Measurements from ENCODE around the gene SPEM3. TPM values are rescaled to one million over a fixed set of nuclear protein-coding genes. Genes with fewer than 3 reads are reported as not detected.

The SPEM3 gene
- total and polyA plus RNA-seq, 10 of the 15 experiments (the other 5 are each of a cell fraction or from before 2014, with no cell fraction given): not detected

DNA sequence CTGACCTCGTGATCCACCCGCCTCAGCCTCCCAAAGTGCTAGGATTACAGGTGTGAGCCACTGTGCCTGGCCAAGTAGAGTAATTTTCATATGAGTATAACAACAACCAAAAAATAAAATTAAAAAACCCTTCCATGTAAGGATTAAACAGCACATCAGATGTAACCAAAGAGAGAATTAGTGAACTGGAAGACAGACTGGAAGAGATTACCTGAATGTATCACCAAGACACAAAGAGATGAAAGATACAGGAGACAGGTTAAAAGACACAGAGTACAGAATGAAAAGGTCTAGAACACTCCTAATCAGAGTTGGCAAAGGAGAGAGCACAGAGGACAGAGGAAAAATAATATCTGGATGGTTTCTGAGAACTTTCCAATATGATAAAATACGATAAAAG lies 49.5 kb upstream of the SPEM3 start:
- no peak for ATAC-seq
- no TSS peak for BruUV-seq (replicated peaks)
- 56% methylated on average over 3 of the region's 3 CpGs for WGBS (ENCODE audit: insufficient coverage, insufficient replicate concordance, low lambda C conversion rate, missing lambda C conversion rate)
- Histone ChIP-seq H4K20me1 (ENCODE audit: control insufficient read depth, insufficient read depth) (no peaks in the 10 kb centered on the region), H3K27ac (ENCODE audit: control insufficient read depth, insufficient read depth) (no peak overlapping the region), H3K9me3 (replicated peaks; ENCODE audit: control insufficient read depth, insufficient read depth, low read length) (peaks cover 3% of the 10 kb centered on the region; the same call in 2 of the 3 replicates), H3K79me2 (ENCODE audit: control insufficient read depth, insufficient read depth, low read length) (no peaks in the 10 kb centered on the region), H3K27me3 (replicated peaks in 1 of 2; ENCODE audit: control insufficient read depth in 2 of 2, insufficient read depth in 2 of 2, low read length in 1 of 2) (peaks cover 4 to 5% of the 10 kb centered on the region in 2 experiments; a peak in 3 of 4 replicates), H3K4me3 (no peak overlapping the region), H3K9ac (ENCODE audit: control insufficient read depth, insufficient read depth, low read length) (no peak overlapping the region), H3K36me3 (ENCODE audit: control insufficient read depth in 2 of 2, insufficient read depth in 2 of 2, low read length in 1 of 2) (no peaks in the 10 kb centered on the region), H3K4me2 (ENCODE audit: control insufficient read depth, insufficient read depth) (no peak overlapping the region), H2AFZ (ENCODE audit: control insufficient read depth, low read depth, low read length) (no peak overlapping the region), H3K4me1 (ENCODE audit: control insufficient read depth, insufficient read depth, low read length) (peaks cover 6% of the 10 kb centered on the region; the same call in 1 of the 2 replicates)
- CTCF ChIA-PET: no interaction called here
- TF ChIP-seq, protein P1, sequence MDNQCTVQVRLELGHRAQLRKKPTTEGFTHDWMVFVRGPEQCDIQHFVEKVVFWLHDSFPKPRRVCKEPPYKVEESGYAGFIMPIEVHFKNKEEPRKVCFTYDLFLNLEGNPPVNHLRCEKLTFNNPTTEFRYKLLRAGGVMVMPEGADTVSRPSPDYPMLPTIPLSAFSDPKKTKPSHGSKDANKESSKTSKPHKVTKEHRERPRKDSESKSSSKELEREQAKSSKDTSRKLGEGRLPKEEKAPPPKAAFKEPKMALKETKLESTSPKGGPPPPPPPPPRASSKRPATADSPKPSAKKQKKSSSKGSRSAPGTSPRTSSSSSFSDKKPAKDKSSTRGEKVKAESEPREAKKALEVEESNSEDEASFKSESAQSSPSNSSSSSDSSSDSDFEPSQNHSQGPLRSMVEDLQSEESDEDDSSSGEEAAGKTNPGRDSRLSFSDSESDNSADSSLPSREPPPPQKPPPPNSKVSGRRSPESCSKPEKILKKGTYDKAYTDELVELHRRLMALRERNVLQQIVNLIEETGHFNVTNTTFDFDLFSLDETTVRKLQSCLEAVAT (IDR thresholded peaks at IDR 0.05): no peak
- no peak for TF ChIP-seq ZNF384 (IDR thresholded peaks at IDR 0.05; ENCODE audit: borderline replicate concordance, low read depth, low read length)
- no peak for TF ChIP-seq NR2C1 (IDR thresholded peaks at IDR 0.05)
- TF ChIP-seq RAD21 (IDR thresholded peaks at IDR 0.05; ENCODE audit: insufficient read depth, low read depth, low read length): no peak
- TF ChIP-seq STAT3 (IDR thresholded peaks at IDR 0.05; ENCODE audit: low read depth, low read length): no peak
- TF ChIP-seq ZNF622 (IDR thresholded peaks at IDR 0.05): no peak
- TF ChIP-seq MEF2B (IDR thresholded peaks at IDR 0.05; ENCODE audit: partially characterized antibody, poor library complexity, severe bottlenecking): no peak
- no peak for TF ChIP-seq IRF3 (IDR thresholded peaks at IDR 0.05)
- no peak for TF ChIP-seq ZNF207 (IDR thresholded peaks at IDR 0.05; ENCODE audit: borderline replicate concordance)
- TF ChIP-seq, protein P2, sequence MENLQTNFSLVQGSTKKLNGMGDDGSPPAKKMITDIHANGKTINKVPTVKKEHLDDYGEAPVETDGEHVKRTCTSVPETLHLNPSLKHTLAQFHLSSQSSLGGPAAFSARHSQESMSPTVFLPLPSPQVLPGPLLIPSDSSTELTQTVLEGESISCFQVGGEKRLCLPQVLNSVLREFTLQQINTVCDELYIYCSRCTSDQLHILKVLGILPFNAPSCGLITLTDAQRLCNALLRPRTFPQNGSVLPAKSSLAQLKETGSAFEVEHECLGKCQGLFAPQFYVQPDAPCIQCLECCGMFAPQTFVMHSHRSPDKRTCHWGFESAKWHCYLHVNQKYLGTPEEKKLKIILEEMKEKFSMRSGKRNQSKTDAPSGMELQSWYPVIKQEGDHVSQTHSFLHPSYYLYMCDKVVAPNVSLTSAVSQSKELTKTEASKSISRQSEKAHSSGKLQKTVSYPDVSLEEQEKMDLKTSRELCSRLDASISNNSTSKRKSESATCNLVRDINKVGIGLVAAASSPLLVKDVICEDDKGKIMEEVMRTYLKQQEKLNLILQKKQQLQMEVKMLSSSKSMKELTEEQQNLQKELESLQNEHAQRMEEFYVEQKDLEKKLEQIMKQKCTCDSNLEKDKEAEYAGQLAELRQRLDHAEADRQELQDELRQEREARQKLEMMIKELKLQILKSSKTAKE (IDR thresholded peaks at IDR 0.05; ENCODE audit: low read depth, poor library complexity, severe bottlenecking): no peak
- no peak for TF ChIP-seq ZSCAN29 (IDR thresholded peaks at IDR 0.05)
- TF ChIP-seq SP1 (IDR thresholded peaks at IDR 0.05; ENCODE audit: low read depth, low read length): no peak
- TF ChIP-seq, protein P3, sequence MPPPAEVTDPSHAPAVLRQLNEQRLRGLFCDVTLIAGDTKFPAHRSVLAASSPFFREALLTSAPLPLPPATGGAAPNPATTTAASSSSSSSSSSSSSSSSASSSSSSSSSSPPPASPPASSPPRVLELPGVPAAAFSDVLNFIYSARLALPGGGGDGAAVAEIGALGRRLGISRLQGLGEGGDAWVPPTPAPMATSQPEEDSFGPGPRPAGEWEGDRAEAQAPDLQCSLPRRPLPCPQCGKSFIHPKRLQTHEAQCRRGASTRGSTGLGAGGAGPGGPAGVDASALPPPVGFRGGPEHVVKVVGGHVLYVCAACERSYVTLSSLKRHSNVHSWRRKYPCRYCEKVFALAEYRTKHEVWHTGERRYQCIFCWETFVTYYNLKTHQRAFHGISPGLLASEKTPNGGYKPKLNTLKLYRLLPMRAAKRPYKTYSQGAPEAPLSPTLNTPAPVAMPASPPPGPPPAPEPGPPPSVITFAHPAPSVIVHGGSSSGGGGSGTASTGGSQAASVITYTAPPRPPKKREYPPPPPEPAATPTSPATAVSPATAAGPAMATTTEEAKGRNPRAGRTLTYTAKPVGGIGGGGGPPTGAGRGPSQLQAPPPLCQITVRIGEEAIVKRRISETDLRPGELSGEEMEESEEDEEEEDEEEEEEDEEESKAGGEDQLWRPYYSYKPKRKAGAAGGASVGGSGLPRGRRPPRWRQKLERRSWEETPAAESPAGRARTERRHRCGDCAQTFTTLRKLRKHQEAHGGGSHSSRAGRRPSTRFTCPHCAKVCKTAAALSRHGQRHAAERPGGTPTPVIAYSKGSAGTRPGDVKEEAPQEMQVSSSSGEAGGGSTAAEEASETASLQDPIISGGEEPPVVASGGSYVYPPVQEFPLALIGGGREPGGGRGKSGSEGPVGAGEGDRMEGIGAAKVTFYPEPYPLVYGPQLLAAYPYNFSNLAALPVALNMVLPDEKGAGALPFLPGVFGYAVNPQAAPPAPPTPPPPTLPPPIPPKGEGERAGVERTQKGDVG (CRISPR knock-in tag; IDR thresholded peaks at IDR 0.05): no peak
- no peak for TF ChIP-seq ESRRA (IDR thresholded peaks at IDR 0.05; ENCODE audit: low read length)
- no peak for TF ChIP-seq RFX5 (IDR thresholded peaks at IDR 0.05; ENCODE audit: low read depth, low read length)
- TF ChIP-seq MYB (IDR thresholded peaks at IDR 0.05; ENCODE audit: borderline replicate concordance, low read depth, low read length): no peak
- TF ChIP-seq HCFC1 (IDR thresholded peaks at IDR 0.05; ENCODE audit: low read length): no peak
- no peak for TF ChIP-seq NFYA (IDR thresholded peaks at IDR 0.05; ENCODE audit: borderline replicate concordance, low read depth, low read length)
- in situ Hi-C loops (cut with MboI) (no loop called here), intact Hi-C loops (cut with micrococcal nuclease; ENCODE audit: unreplicated experiment) (no loop called here)
- DNase-seq (ENCODE audit: low read depth, low spot score): no peak
- SMC1A ChIA-PET (ENCODE audit: uncharacterized antibody, unreplicated experiment): no interaction called here
- RAD21 ChIA-PET (ENCODE audit: unreplicated experiment): interaction anchor here (0.7 kb wide), 1 partner anchor 29 kb away, joined by 3 read pairs; no protein-coding TSS in a partner anchor
- FAIRE-seq: no peak
- POLR2A ChIA-PET: no interaction called here

Measured in GM12878 (cell line).